ENCODE data around the gene HDAC1. TPM values are rescaled to one million over a fixed set of nuclear protein-coding genes. Genes with fewer than 3 reads are reported as not detected.

Gene HDAC1
- total and polyA plus RNA-seq, 2 of the 4 experiments (the other 2 are of a cell fraction): 95.5 to 139 TPM

DNA sequence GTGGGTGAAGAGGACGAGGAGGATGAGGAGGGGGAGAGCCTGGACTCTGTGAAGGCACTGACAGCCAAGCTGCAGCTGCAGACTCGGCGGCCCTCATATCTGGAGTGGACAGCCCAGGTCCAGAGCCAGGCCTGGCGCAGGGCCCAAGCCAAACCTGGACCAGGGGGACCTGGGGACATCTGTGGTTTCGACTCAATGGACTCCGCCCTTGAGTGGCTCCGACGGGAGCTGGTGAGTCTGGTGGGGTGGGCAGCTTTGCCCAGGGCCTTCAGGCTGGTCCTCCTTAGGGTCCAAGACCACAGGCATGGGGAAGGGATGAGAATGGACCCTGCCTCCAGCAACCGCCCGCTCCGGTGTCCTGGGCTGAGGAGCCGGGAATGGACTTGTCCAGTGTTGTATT lies 44.4 kb upstream of the HDAC1 start:
- H3K23ac ChIP-seq (ENCODE audit: low read depth, low read length): no peak overlapping the region
- 67% methylated on average over 3 of the region's 12 CpGs; no CpG with 5 or more reads in 1 of the 2 experiments for WGBS, 2 experiments (ENCODE audit: extremely low coverage in 2 of 2, insufficient read length in 1 of 2)
- H2AFZ ChIP-seq (replicated peaks; ENCODE audit: low read length, poor library complexity): peak overlapping the region; percentile 84
- peaks cover 0 to 5% of the 10 kb centered on the region in 2 experiments; a peak in 2 of 4 replicates for H3K79me1 ChIP-seq (ENCODE audit: low read depth in 1 of 2, low read length in 2 of 2)
- H3K4me2 ChIP-seq (ENCODE audit: low read depth, low read length): no peak overlapping the region
- intact Hi-C loops (cut with micrococcal nuclease): no loop called here
- peak overlapping the region; percentile 84 for H2AK9ac ChIP-seq (replicated peaks; ENCODE audit: low read depth, low read length, poor library complexity)
- in situ Hi-C loops (cut with MboI; ENCODE audit: low sequenced_read_pairs): no loop called here
- TF ChIP-seq, protein P1, sequence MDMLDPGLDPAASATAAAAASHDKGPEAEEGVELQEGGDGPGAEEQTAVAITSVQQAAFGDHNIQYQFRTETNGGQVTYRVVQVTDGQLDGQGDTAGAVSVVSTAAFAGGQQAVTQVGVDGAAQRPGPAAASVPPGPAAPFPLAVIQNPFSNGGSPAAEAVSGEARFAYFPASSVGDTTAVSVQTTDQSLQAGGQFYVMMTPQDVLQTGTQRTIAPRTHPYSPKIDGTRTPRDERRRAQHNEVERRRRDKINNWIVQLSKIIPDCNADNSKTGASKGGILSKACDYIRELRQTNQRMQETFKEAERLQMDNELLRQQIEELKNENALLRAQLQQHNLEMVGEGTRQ (IDR thresholded peaks at IDR 0.05; ENCODE audit: low read depth, low read length): no peak
- TF ChIP-seq RCOR1 (IDR thresholded peaks at IDR 0.05; ENCODE audit: insufficient replicate concordance, low read length): no peak
- no peak for TF ChIP-seq CEBPB (IDR thresholded peaks at IDR 0.05; ENCODE audit: low read depth, low read length)
- peak overlapping the region; percentile 76; the same call in 1 of the 2 replicates for H3K14ac ChIP-seq (replicated peaks; ENCODE audit: low read depth, low read length)
- peak overlapping the region; percentile 72 for H4K91ac ChIP-seq (ENCODE audit: insufficient read depth, low read depth, low read length)
- peak overlapping the region; percentile 86 for H2BK120ac ChIP-seq (ENCODE audit: low read depth, low read length)
- peaks cover 11% of the 10 kb centered on the region for H3K9me1 ChIP-seq (ENCODE audit: insufficient read depth, low read length)
- H3K27ac ChIP-seq (ENCODE audit: insufficient read depth, low read length): peak overlapping the region; percentile 54; the same call in 1 of the 2 replicates
- no peaks in the 10 kb centered on the region for H3K9me3 ChIP-seq (ENCODE audit: control insufficient read depth, insufficient read depth, low read length)
- H3K36me3 ChIP-seq (ENCODE audit: control insufficient read depth, insufficient read depth, low read length): no peaks in the 10 kb centered on the region
- peak overlapping the region; percentile 58 to 70; a peak in 3 of 4 replicates for H4K8ac ChIP-seq (ENCODE audit: low read depth in 2 of 2, low read length in 2 of 2)
- no peak overlapping the region for H3K56ac ChIP-seq (ENCODE audit: extremely low read depth, insufficient read depth, low read length)
- no TSS peak for BruUV-seq (replicated peaks)
- no peak for DNase-seq
- H4K5ac ChIP-seq (ENCODE audit: low read depth, low read length): peak overlapping the region; percentile 27; the same call in 1 of the 2 replicates
- peak overlapping the region; percentile 77; the same call in 1 of the 2 replicates for H2AK5ac ChIP-seq (ENCODE audit: low read depth, low read length)
- peaks cover 18% of the 10 kb centered on the region for H3K4me1 ChIP-seq (ENCODE audit: control insufficient read depth, insufficient read depth, low read length)
- CTCF ChIA-PET: interaction anchor here (1.1 to 1.5 kb wide), 3 partner anchors 32 to 76 kb away, joined by 3 to 6 read pairs (median 3); no protein-coding TSS in a partner anchor
- H3K18ac ChIP-seq (ENCODE audit: low read depth, low read length): peak overlapping the region; percentile 45
- no peaks in the 10 kb centered on the region for H4K20me1 ChIP-seq (ENCODE audit: insufficient read depth, low read length)
- no peak overlapping the region for H3K9ac ChIP-seq (ENCODE audit: low read depth, low read length)
- peak overlapping the region; percentile 94 for H3K4ac ChIP-seq (ENCODE audit: low read depth, low read length)
- ATAC-seq (ENCODE audit: low read depth): no peak
- H2BK5ac ChIP-seq (ENCODE audit: low read depth, low read length, poor library complexity, severe bottlenecking): peak overlapping the region; percentile 42
- dilution Hi-C loops (cut with HindIII; ENCODE audit: low sequenced_read_pairs, unreplicated experiment): no loop called here
- peak overlapping the region; percentile 81; the same call in 1 of the 3 replicates for H2BK15ac ChIP-seq (ENCODE audit: low read depth, low read length)
- POLR2A ChIA-PET (ENCODE audit: unreplicated experiment): interaction anchor here (0.6 kb wide), 1 partner anchor 69 kb away, joined by 3 read pairs; no protein-coding TSS in a partner anchor
- peak overlapping the region; percentile 81 for H2BK20ac ChIP-seq (ENCODE audit: low read depth, low read length)
- no peaks in the 10 kb centered on the region; the same call in 1 of the 2 replicates for H3K27me3 ChIP-seq (ENCODE audit: control insufficient read depth, insufficient read depth, low read length)
- H3K4me3 ChIP-seq (ENCODE audit: insufficient read depth, low read depth, low read length): no peak overlapping the region

Measured in IMR-90 (cell line).